ENCODE results near the gene GLRX.

- TF ChIP-seq CTCF (IDR thresholded peaks at IDR 0.05), result no peak
- TF ChIP-seq POLR2A (IDR thresholded peaks at IDR 0.05), result no peak
- TF ChIP-seq POLR2AphosphoS5 (IDR thresholded peaks at IDR 0.05), result no peak
- no peak for TF ChIP-seq EP300 (IDR thresholded peaks at IDR 0.05)
These were observed 28.4 kb downstream of the GLRX start for GRCh38 chr5:95794070-95794516.

Measured in gastroesophageal sphincter (tissue), 3 donors.